HL-60 (cell line): ENCODE results near the gene NUP43.

Experiments
- DNase-seq, 2 experiments: peaks; one replicate each; pipeline ENCODE4 v3.0.0-alpha.2; 2010 to 2020; ENCODE audit warnings: low read depth in 1 of 2, low spot score in 1 of 2
- H3K27ac ChIP-seq: fragments of 250-450 bp; sonication (Bioruptor Pico); replicated peaks from 2 replicates; pipeline ENCODE4 v1.5.1; 2020; ENCODE audit warnings: mild to moderate bottlenecking, moderate library complexity
- H3K27me3 ChIP-seq: fragments of 250-450 bp; sonication (Bioruptor Pico); 2 replicates; pipeline ENCODE4 v1.5.1; 2021; ENCODE audit warnings: mild to moderate bottlenecking, moderate library complexity; ENCODE audit not compliant: insufficient read depth, poor library complexity, severe bottlenecking
- H3K4me3 ChIP-seq: replicated peaks from 2 replicates; pipeline ENCODE4 v1.5.1; 2011; ENCODE audit warnings: mild to moderate bottlenecking, control low read depth, low read length; ENCODE audit not compliant: insufficient read depth
- CTCF ChIP-seq: IDR thresholded peaks from one replicate; pipeline ENCODE4 v1.5.1; 2011; ENCODE audit warnings: low read length, control low read depth, inconsistent platforms; ENCODE audit not compliant: insufficient read depth
- GABPA ChIP-seq: IDR thresholded peaks from 2 replicates; pipeline ENCODE4 v1.6.1; 2012; ENCODE audit warnings: low read depth
- POLR2AphosphoS5 ChIP-seq: IDR thresholded peaks from 2 replicates; pipeline ENCODE4 v1.6.1; 2012; ENCODE audit warnings: low read depth
- REST ChIP-seq: IDR thresholded peaks from 2 replicates; pipeline ENCODE4 v1.6.1; 2012; ENCODE audit warnings: low read depth; ENCODE audit not compliant: insufficient replicate concordance
- SPI1 ChIP-seq: IDR thresholded peaks from 2 replicates; pipeline ENCODE4 v1.6.1; 2012; ENCODE audit warnings: low read depth, mild to moderate bottlenecking, borderline replicate concordance
- long read RNA-seq: library from polyadenylated mRNA; unstranded; transcript quantifications from one replicate; pipeline ENCODE4 v2.0.0, GENCODE V29; 2020

Gene NUP43
- long read RNA-seq, transcript NUP43-201 (8 exons, 3,874 nt): major isoform, 67 of 91 reads
- long read RNA-seq, partial matches to known transcripts: 0 of 91 reads
- long read RNA-seq, other reads (novel, unspliced or antisense): 24 of 91 reads

- H3K27ac ChIP-seq: peak within 1 kb of the TSS; percentile 60
- H3K4me3 ChIP-seq: peak within 1 kb of the TSS; percentile 89
- H3K27me3 ChIP-seq: no peaks in the 10 kb centered on the region
- DNase-seq: peak; percentile 88 to 95
- TF ChIP-seq POLR2AphosphoS5 (peak; percentile 17; the same call in 1 of the 2 replicates), REST (no peak), SPI1 (no peak), GABPA (no peak), CTCF (peak; percentile 19)
Observed at GRCh38 chr6:149746147-149746946, at the start of gene NUP43. Gene NUP43 (minus strand): TSS chr6:149746529. CDS start chr6:149746495, 34 bp downstream.

GRCh38 chr6:149783551-149783950, 37.2 kb upstream of the NUP43 start:
- TF ChIP-seq REST: no peak
- no peak for TF ChIP-seq SPI1
- no peak for TF ChIP-seq GABPA
- no peak for TF ChIP-seq CTCF
- no peak for TF ChIP-seq POLR2AphosphoS5
- no peak for DNase-seq
- Histone ChIP-seq H3K4me3 (no peak overlapping the region), H3K27me3 (no peaks in the 10 kb centered on the region), H3K27ac (no peak overlapping the region)

GRCh38 chr6:149782337-149782736, 36.0 kb upstream of the NUP43 start:
- Histone ChIP-seq H3K4me3 (no peak overlapping the region), H3K27ac (no peak overlapping the region), H3K27me3 (no peaks in the 10 kb centered on the region)
- no peak for TF ChIP-seq GABPA
- no peak for TF ChIP-seq REST
- TF ChIP-seq SPI1: no peak
- TF ChIP-seq CTCF: no peak
- no peak for TF ChIP-seq POLR2AphosphoS5
- no peak for DNase-seq
